Measurements from ENCODE around the gene ITPR1.

GRCh38 chr3:4681301-4681700 is 188.2 kb downstream of the ITPR1 start:
- TF ChIP-seq POLR2AphosphoS5 (IDR thresholded peaks at IDR 0.05; ENCODE audit: low read depth, low read length) (no peak), TAF1 (IDR thresholded peaks at IDR 0.05; ENCODE audit: borderline replicate concordance, insufficient read depth, low read length) (no peak), SIN3A (IDR thresholded peaks at IDR 0.05; ENCODE audit: borderline replicate concordance, insufficient read depth, low read length) (no peak), REST (IDR thresholded peaks at IDR 0.05; ENCODE audit: insufficient read depth in 1 of 2, low read depth in 2 of 2, low read length in 2 of 2) (no peak)

All from PFSK-1 (cell line).